Uterus (tissue), 4 donors: ENCODE results near the gene SOSTDC1. TPM values are rescaled to one million over a fixed set of nuclear protein-coding genes. Genes with fewer than 3 reads are reported as not detected.
"Not testable (repeated sequence)": the region's sequence is repeated elsewhere in the genome, so short reads cannot be mapped to it uniquely, and the experiment has no call there.

ENCODE experiments used
- DNase-seq, 2 donors: peaks; one replicate each; pipeline ENCODE4 v3.0.0-alpha.2; 2019 to 2020
- H3K27ac ChIP-seq, 2 donors: fragments of 200-600 bp; sonication (generic); 1 replicate in 1 of 2; 2 replicates in 1 of 2; pipeline ENCODE4 v1.5.1; 2016 to 2018
- H3K27me3 ChIP-seq, 2 donors: fragments of 200-600 bp; sonication (generic); one replicate each; pipeline ENCODE4 v1.5.1; 2018 to 2019; ENCODE audit warnings: control low read depth in 1 of 2
- H3K36me3 ChIP-seq, 2 donors: fragments of 200-600 bp; sonication (generic); one replicate each; pipeline ENCODE4 v1.5.1; 2019; ENCODE audit warnings: control low read depth in 1 of 2
- H3K4me1 ChIP-seq, 2 donors: fragments of 200-600 bp; sonication (generic); one replicate each; pipeline ENCODE4 v1.5.1; 2018 to 2019; ENCODE audit warnings: control low read depth in 1 of 2
- H3K4me3 ChIP-seq, 2 donors: fragments of 200-600 bp; sonication (generic); 1 replicate in 1 of 2; 2 replicates in 1 of 2; pipeline ENCODE4 v1.5.1; 2018 to 2019; ENCODE audit warnings: mild to moderate bottlenecking in 1 of 2
- H3K9me3 ChIP-seq, 2 donors: fragments of 200-600 bp; sonication (generic); one replicate each; pipeline ENCODE4 v1.5.1; 2019; ENCODE audit warnings: control low read depth in 1 of 2
- POLR2A ChIP-seq, 2 donors: fragments of 450-650 bp; IDR thresholded peaks; one replicate each; pipeline ENCODE4 v1.6.1; 2016; ENCODE audit warnings: antibody characterized with exemption in 2 of 2, mild to moderate bottlenecking in 1 of 2, moderate library complexity in 1 of 2
- intact Hi-C: fragments of 100-400 bp; cut with DNase I; formaldehyde crosslinking; loops from one replicate; pipeline ENCODE4 v1.15.1; 2023; ENCODE audit warnings: low total_unique reads
- total RNA-seq, 4 donors: library from RNA; depleted of rRNA in 3 of 4; stranded (reverse); fragments of >200 nt in 3 of 4; gene quantifications; one replicate each; pipeline versions ENCODE4 v1.1.0 to v1.2.4, GENCODE V29; 2014 to 2023
- TF ChIP-seq, protein P1 (sequence below), 4 experiments: fragments of 200-600 bp in 2 of 4; fragments of 450-650 bp in 2 of 4; sonication (generic) in 2 of 4; IDR thresholded peaks; one replicate each; pipeline ENCODE4 v1.5.1; 2016 to 2019; ENCODE audit warnings: antibody characterized with exemption in 4 of 4, mild to moderate bottlenecking in 2 of 4, moderate library complexity in 1 of 4
- donor health status: DM: yes; HTN: yes; CAD: no.

Gene SOSTDC1
- total RNA-seq, 4 donors from 2014 or later, result 14.2 TPM; not detected in 3

DNA sequence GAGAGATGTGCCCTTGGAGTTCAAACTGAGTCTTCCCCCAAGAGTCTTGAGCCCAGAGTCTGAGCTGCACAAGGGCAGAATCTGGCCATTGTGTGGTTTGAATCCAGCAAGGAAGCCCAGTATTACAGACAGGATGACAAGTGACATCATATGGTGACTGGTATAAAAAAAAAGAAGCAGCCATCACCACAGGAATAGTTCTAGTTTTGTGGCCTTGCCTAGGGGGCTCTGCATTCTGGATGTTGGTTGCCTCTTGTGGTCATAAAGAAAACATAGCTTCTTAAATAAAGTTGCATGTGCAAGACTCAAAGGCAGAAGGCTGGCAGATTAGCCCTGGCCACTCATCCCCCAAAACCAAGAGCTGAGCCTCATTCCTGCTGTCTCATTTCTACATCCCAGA is 44.3 kb upstream of the SOSTDC1 start:
- no peaks in the 10 kb centered on the region for H3K4me1 ChIP-seq
- intact Hi-C loops, result no loop called here
- H3K4me3 ChIP-seq, result no peak overlapping the region
- no peak for DNase-seq
- no peaks in the 10 kb centered on the region for H3K9me3 ChIP-seq
- H3K36me3 ChIP-seq, result no peaks in the 10 kb centered on the region
- no peaks in the 10 kb centered on the region for H3K27me3 ChIP-seq
- no peak for TF ChIP-seq POLR2A (IDR thresholded peaks at IDR 0.05)
- TF ChIP-seq, protein P1, sequence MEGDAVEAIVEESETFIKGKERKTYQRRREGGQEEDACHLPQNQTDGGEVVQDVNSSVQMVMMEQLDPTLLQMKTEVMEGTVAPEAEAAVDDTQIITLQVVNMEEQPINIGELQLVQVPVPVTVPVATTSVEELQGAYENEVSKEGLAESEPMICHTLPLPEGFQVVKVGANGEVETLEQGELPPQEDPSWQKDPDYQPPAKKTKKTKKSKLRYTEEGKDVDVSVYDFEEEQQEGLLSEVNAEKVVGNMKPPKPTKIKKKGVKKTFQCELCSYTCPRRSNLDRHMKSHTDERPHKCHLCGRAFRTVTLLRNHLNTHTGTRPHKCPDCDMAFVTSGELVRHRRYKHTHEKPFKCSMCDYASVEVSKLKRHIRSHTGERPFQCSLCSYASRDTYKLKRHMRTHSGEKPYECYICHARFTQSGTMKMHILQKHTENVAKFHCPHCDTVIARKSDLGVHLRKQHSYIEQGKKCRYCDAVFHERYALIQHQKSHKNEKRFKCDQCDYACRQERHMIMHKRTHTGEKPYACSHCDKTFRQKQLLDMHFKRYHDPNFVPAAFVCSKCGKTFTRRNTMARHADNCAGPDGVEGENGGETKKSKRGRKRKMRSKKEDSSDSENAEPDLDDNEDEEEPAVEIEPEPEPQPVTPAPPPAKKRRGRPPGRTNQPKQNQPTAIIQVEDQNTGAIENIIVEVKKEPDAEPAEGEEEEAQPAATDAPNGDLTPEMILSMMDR (IDR thresholded peaks at IDR 0.05), result no peak
- no peak overlapping the region for H3K27ac ChIP-seq

DNA sequence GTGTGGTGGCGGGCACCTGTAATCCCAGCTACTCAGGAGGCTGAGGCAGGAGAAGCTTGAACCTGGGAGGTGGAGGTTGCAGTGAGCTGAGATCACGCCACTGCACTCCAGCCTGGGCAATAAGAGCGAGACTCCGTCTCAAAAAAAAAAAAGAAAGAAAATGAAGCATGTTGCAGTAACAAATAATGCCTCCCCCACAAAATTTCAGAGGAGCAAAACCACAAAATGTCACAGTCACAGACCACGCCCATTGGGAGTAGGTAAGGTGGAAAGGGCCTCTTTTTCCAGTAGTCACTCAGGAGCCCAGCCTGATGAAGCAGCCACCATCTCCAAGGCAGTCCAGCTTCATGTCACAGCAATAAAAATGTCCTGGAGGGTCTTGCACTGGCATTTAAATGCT is 40.9 kb upstream of the SOSTDC1 start:
- H3K4me3 ChIP-seq, H3K36me3 ChIP-seq, H3K27ac ChIP-seq, H3K27me3 ChIP-seq, H3K4me1 ChIP-seq, DNase-seq, H3K9me3 ChIP-seq, intact Hi-C loops: not testable (repeated sequence)

DNA sequence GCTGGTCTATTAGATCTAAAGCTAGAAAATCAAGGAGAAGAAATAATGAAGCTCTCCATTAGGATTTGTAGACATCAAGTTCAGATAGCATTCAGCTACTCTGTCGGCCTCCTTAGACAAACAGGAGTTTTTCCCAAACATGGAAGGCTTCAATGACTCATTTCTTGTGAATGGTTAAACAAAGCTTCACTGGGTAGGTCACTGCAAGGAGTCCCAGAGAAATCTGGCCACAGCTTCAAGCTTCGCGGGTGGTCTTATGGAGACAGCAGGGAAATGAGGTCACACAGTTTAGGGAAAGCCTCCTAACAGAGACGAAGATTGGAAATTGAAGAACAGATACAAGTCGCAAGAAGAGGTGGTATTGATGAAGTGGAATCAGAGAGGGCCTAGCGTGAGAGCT is 38.5 kb upstream of the SOSTDC1 start:
- H3K36me3 ChIP-seq, result no peaks in the 10 kb centered on the region
- intact Hi-C loops, result no loop called here

DNA sequence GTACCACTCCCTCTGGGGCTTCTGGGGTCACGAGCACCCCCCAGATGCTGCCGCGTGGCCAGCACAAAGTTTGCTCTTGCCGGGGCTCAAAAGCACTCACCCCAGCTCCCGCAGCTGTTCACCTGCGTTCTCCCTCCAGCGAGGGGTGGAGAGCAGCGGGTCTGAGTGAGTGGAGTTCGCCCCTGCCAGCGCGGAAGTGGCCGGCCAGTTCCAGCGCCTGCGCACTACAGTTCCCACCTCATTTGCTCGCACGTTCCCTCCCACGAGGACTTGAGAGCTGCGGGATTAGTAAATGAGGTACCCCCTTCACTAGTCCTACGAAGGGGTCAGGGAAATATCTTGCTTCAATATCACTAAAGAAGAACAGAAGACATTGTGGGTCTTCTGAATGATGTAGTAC is 36.8 kb upstream of the SOSTDC1 start:
- TF ChIP-seq POLR2A (IDR thresholded peaks at IDR 0.05), result no peak
- TF ChIP-seq, protein P1 (IDR thresholded peaks at IDR 0.05), result no peak
- intact Hi-C loops, result no loop called here
- no peak overlapping the region for H3K4me3 ChIP-seq
- no peaks in the 10 kb centered on the region for H3K36me3 ChIP-seq
- DNase-seq, result no peak
- H3K4me1 ChIP-seq, result no peaks in the 10 kb centered on the region
- H3K27me3 ChIP-seq, result no peaks in the 10 kb centered on the region
- no peaks in the 10 kb centered on the region for H3K9me3 ChIP-seq
- H3K27ac ChIP-seq, result no peak overlapping the region

More for the DNA sequence above, 38.5 kb upstream of the SOSTDC1 start:
- H3K27me3 ChIP-seq, result no peaks in the 10 kb centered on the region
- H3K4me3 ChIP-seq, result no peak overlapping the region
- no peaks in the 10 kb centered on the region for H3K4me1 ChIP-seq
- DNase-seq, result no peak
- H3K27ac ChIP-seq, result no peak overlapping the region
- no peak for TF ChIP-seq POLR2A (IDR thresholded peaks at IDR 0.05)
- H3K9me3 ChIP-seq, result no peaks in the 10 kb centered on the region

DNA sequence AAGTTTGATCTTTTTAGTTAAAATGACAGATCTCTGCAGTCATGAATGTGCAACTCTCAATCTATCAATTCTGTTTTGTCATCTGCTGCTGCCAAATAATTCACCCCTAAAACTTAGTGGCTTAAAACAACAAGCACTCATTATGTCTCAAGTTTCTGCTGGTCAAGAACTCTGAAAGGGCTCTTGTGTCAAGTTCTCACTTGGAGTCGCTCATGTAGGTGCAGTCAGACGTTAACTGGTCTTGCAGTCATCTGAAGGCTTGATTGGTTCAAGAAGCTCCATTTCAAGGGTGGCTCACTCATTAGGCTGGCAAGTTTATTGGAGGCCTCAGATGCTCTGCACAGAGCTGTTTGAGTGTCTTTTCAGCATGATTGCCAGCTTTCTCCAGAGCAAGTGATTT is 32.6 kb upstream of the SOSTDC1 start:
- no peak overlapping the region for H3K27ac ChIP-seq
- no peak overlapping the region for H3K4me3 ChIP-seq
- intact Hi-C loops, result no loop called here
- no peaks in the 10 kb centered on the region for H3K4me1 ChIP-seq
- TF ChIP-seq, protein P1 (IDR thresholded peaks at IDR 0.05), result no peak
- TF ChIP-seq POLR2A (IDR thresholded peaks at IDR 0.05), result no peak
- no peaks in the 10 kb centered on the region for H3K9me3 ChIP-seq
- H3K36me3 ChIP-seq, result no peaks in the 10 kb centered on the region
- no peak for DNase-seq
- H3K27me3 ChIP-seq, result no peaks in the 10 kb centered on the region

DNA sequence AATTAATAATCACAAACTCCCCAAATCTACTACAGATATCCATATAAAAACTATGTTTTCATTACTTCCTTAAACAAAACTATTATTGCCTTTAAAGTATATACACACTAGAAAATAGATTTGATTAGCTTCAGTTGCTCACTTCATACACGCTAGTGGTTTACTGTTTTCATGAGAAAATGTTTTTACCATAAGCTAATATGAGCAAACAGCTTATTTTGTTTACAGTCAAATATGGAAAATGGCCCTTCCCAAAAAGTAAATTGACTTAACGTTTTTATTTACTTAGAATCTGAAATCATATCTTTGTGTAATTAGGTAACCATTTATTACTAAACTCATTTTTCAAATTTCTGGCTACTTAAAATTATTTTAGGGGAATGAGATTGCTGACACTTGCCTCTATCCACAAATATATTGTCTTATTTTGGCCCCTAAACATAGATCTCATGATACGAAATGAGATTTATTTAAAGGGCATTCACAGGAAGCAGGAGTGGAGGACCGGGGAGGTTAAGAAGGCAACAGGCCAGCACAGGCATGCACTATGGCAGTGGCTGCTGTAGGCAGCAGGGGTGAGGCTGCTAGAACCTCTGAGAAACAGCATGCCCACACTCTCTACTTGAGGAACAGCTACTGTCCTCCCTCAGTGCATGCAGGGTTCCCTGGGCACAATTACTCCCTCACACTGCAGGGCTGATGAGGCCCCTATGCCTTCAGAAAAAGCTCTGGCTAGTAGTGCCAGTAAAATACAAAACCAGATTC is 29.6 kb upstream of the SOSTDC1 start:
- intact Hi-C loops, result no loop called here
- Histone ChIP-seq H3K27ac (no peak overlapping the region), H3K27me3 (no peaks in the 10 kb centered on the region), H3K4me3 (no peak overlapping the region), H3K4me1 (no peaks in the 10 kb centered on the region), H3K36me3 (no peaks in the 10 kb centered on the region), H3K9me3 (no peaks in the 10 kb centered on the region)
- TF ChIP-seq, protein P1 (IDR thresholded peaks at IDR 0.05), result no peak
- no peak for TF ChIP-seq POLR2A (IDR thresholded peaks at IDR 0.05)
- DNase-seq, result no peak
